A673 (cell line): ENCODE measurements around the gene MEA1.

Source experiments
- CTCF ChIP-seq: fragments of 300-800, 200-600 bp; sonication (generic); conservative IDR thresholded peaks from 2 replicates; pipeline ENCODE4 v1.5.1; 2017; ENCODE audit warnings: low read depth, mild to moderate bottlenecking, antibody characterized with exemption, low read length, moderate library complexity, mixed read lengths
- EZH2 ChIP-seq: fragments of 200-600 bp; sonication (generic); IDR thresholded peaks from 2 replicates; pipeline ENCODE4 v1.6.1; 2017; ENCODE audit warnings: borderline replicate concordance, low read depth, mild to moderate bottlenecking, mixed read lengths, antibody characterized with exemption, low read length; ENCODE audit not compliant: poor library complexity, severe bottlenecking

GRCh38 chr6:43058531-43058930, 44.8 kb upstream of the MEA1 start:
- TF ChIP-seq CTCF (no peak), EZH2 (no peak)
